GM18873 (cell line): Measurements from ENCODE around the gene HOTAIR.

Source experiments
- ATAC-seq: cut with Tn5 transposase; IDR thresholded peaks from one replicate; pipeline ENCODE4 v1.9.1; 2021; ENCODE audit warnings: mild to moderate bottlenecking, moderate library complexity, moderate number of reproducible peaks; ENCODE audit not compliant: unreplicated experiment, low FRiP score

HOTAIR gene

GRCh38 chr12:54011665-54012532 lies 37.1 kb upstream of the HOTAIR start:
- no peak for ATAC-seq

GRCh38 chr12:54010972-54011664 lies 36.4 kb upstream of the HOTAIR start:
- ATAC-seq, result no peak

GRCh38 chr12:54010053-54010971 lies 35.6 kb upstream of the HOTAIR start:
- no peak for ATAC-seq

GRCh38 chr12:54009171-54010052 lies 34.7 kb upstream of the HOTAIR start:
- no peak for ATAC-seq

GRCh38 chr12:54008260-54008552 lies 33.5 kb upstream of the HOTAIR start:
- no peak for ATAC-seq

GRCh38 chr12:54007538-54008259 lies 32.9 kb upstream of the HOTAIR start:
- ATAC-seq, result no peak

- no peak for ATAC-seq
Measured at GRCh38 chr12:54006559-54007220, 31.9 kb upstream of the HOTAIR start.

- peak; percentile 75 for ATAC-seq
Measured at GRCh38 chr12:54005853-54006558, 31.3 kb upstream of the HOTAIR start.

- no peak for ATAC-seq
Measured at GRCh38 chr12:54005531-54005852, 30.7 kb upstream of the HOTAIR start.

- no peak for ATAC-seq
Measured at GRCh38 chr12:54004841-54005530, 30.2 kb upstream of the HOTAIR start.

GRCh38 chr12:54004063-54004840 lies 29.5 kb upstream of the HOTAIR start:
- no peak for ATAC-seq

GRCh38 chr12:54003625-54004024 lies 28.9 kb upstream of the HOTAIR start:
- no peak for ATAC-seq

- no peak for ATAC-seq
Measured at GRCh38 chr12:54002915-54003389, 28.2 kb upstream of the HOTAIR start.

GRCh38 chr12:54002278-54002914 lies 27.6 kb upstream of the HOTAIR start:
- ATAC-seq, result no peak

- no peak for ATAC-seq
Measured at GRCh38 chr12:54001283-54002187, 26.8 kb upstream of the HOTAIR start.
